HG02885 (cell line): Measurements from ENCODE around the gene NHSL2.
"Not testable (repeated sequence)": the region's sequence is repeated elsewhere in the genome, so short reads cannot be mapped to it uniquely, and the experiment has no call there.

Source experiments
- ATAC-seq: cut with Tn5 transposase; IDR thresholded peaks from one replicate; pipeline ENCODE4 v1.9.1; 2021; ENCODE audit warnings: mild to moderate bottlenecking; ENCODE audit not compliant: unreplicated experiment, poor library complexity

NHSL2 gene

GRCh38 chrX:72142794-72143608 lies 232.4 kb downstream of the NHSL2 start:
- no peak for ATAC-seq

- no peak for ATAC-seq
Observed at GRCh38 chrX:72143609-72143907, 232.9 kb downstream of the NHSL2 start.

GRCh38 chrX:72145181-72145580 lies 234.5 kb downstream of the NHSL2 start:
- no peak for ATAC-seq

GRCh38 chrX:72146527-72146926 lies 235.9 kb downstream of the NHSL2 start:
- ATAC-seq, result no peak

DNA sequence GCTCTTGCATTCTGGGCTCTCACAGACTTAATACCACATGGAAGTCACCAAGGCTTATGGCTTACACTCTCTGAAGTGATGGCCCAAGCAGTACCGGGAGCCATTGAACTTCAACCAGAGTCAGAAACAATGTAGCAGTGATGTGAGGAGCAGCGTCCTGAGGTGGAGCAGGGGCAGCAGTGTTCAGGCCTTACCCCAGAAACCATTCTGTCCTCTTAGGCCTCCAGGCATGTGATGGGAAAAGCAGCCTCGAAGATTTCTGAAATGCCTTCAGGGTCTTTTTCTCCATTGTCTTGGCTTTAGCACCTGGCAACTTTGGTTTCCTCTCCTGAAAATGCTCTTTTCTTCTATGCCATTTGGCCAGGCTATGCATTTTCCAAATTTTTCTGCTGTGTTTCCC lies 248.1 kb downstream of the NHSL2 start:
- no peak for ATAC-seq

DNA sequence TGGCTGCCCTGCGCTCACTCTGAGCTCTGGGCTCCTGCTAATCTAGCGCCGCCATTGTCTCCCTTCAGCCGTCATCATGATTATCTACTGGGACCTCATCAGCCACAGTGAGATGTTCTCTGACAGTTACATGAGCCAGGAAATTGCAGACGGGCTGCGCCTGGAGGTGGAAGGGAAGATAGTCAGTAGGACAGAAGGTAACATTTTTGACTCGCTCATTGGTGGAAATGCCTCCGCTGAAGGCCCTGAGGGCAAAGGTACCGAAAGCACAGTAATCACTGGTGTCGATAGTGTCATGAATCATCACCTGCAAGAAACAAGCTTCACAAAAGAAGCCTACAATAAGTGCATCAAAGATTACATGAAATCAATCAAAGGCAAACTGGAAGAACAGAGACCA lies 249.1 kb downstream of the NHSL2 start:
- ATAC-seq, result no peak

DNA sequence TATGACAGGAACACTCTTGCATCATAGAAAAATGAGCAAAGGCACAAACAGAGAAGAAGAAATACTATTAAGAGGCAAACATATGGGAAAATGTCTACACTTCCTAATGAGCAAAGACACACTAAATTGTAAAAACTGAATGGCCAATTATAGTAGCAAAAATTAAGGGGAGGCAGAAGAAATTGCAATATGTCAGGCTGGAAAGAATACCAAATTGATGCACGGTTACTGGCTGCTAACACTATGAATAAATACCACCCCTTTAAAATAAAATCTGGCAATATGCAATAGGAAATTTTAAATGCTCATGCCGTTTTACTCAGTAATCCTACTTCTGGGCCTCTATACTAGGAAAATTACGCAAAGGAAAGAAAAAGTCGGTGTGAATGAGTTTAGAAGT lies 254.9 kb downstream of the NHSL2 start:
- ATAC-seq, result no peak

GRCh38 chrX:72169008-72169728 lies 258.5 kb downstream of the NHSL2 start:
- ATAC-seq, result no peak

GRCh38 chrX:72176289-72176688 lies 265.6 kb downstream of the NHSL2 start:
- ATAC-seq, result not testable (repeated sequence)

- ATAC-seq, result no peak
Observed at GRCh38 chrX:72176981-72177380, 266.3 kb downstream of the NHSL2 start.

DNA sequence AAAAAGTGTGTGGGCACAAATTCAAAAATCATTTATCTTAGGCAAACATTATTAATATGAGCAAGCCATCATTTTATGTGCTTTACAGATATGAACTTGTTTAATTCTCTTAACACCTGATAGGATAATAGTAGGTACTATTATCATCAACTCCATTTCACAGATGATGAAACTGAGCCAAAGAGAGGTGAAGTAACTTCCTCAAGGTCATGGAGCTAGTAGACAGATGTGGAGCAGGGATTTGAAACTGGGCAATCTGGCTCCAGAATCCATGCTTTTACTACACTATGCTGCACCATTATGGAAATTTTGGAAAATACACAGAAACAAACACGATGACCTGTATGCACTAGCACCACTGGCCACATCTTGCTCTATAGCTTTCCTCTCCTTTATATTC lies 269.9 kb downstream of the NHSL2 start:
- no peak for ATAC-seq

DNA sequence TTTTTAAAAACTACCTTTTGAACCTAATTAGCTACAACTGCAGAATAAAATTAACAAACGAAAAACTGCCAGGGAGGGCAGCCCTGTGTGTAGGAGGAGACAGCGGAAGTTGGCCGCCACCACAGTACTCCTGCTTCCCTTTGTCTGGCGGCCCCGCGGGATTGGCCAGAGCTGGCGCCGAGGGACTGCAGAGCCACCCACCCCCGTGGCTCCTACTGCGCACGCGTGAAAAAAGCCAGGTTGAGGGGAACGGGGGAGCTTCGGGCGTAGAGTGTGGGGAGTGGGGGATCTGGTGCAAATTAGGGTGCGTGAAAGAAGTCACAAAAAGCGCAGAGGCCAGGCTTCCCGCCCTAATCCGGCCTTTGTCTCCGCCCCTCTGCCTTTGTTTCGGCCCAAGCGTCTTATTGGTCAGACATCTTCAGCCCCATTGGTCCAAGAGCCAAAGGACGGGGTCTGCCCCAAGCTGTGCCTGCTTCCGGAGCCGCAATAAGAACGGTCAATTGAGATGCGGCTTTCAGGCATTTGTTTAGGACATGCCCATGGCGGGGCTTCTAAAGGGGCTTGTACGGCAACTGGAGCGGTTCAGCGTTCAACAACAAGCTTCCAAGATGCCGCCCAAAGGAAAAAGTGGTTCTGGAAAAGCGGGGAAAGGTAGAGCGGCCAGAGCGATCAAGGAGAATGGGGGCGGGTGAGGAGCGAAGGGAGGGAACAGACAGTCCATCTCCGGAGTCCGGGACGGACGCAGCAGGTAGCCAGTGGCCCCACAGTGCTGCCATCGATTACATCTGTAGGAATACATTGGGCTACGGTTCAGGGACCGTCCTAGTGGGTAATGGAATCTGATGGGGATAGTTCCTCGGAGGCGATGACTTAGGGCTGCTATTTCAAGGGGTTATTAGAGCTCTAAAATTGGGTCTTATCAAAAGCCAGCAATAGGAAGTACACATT lies 270.8 kb downstream of the NHSL2 start, which contains the start of gene PIN4:
PIN4 (plus strand) TSS at position 580 of the 948 bp plus-strand sequence; CDS start at position 609, 29 bp downstream.
- ATAC-seq, result peak; percentile 94

GRCh38 chrX:72182924-72183323 lies 272.3 kb downstream of the NHSL2 start:
- ATAC-seq, result no peak

- ATAC-seq, result no peak
Observed at GRCh38 chrX:72201836-72202536, 291.3 kb downstream of the NHSL2 start.
